ENCODE measurements around the gene MAML3. TPM values are rescaled to one million over a fixed set of nuclear protein-coding genes. Genes with fewer than 3 reads are reported as not detected.
A peak's percentile ranks its signal among the peaks of the same experiment; 100 is the strongest.

The MAML3 gene
- total and polyA plus RNA-seq, 2 experiments from 2014 or later = 4.1 to 11.2 TPM

DNA sequence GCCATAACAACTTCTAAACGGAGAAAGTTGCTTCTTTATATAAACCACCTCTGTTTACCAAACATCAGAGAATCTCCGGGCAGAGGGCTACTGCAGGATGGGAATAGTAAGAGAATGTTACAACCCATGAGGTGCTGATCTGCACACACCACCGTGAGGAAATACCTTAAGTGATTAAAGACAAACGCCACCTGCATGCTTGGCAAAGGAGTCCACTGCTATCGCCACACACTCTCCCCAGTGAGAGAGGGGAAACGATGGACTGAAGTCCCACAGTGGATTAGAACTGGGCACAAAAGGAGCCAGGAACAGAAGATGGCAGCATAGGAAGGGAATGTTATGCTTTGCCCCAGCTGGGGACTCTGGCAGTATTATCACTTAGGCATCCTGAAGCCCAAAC lies 15.6 kb downstream of the MAML3 start:
- Histone ChIP-seq H3K4me3 (no peak overlapping the region), H2AFZ (no peak overlapping the region), H3K9me2 (replicated peaks; ENCODE audit: insufficient read depth) (no peaks in the 10 kb centered on the region), H3K36me3 (replicated peaks; ENCODE audit: insufficient read depth, low read depth) (no peaks in the 10 kb centered on the region), H4K20me1 (ENCODE audit: insufficient read depth, poor library complexity, severe bottlenecking) (no peaks in the 10 kb centered on the region), H3K27me3 (no peaks in the 10 kb centered on the region), H3K27ac (peak overlapping the region; percentile 74), H3K79me2 (peaks cover 85% of the 10 kb centered on the region), H3K4me1 (ENCODE audit: insufficient read depth) (peaks cover 34% of the 10 kb centered on the region), H3K4me2 (peak overlapping the region; percentile 65), H3K9me3 (ENCODE audit: low read depth) (no peaks in the 10 kb centered on the region)
- no peak for DNase-seq (ENCODE audit: low spot score)
- 43% methylated on average over 6 of the region's 6 CpGs for WGBS (ENCODE audit: low lambda C conversion rate, missing lambda C conversion rate)
- TF ChIP-seq EZH2 (IDR thresholded peaks at IDR 0.05; ENCODE audit: borderline replicate concordance) = no peak
- no peak for TF ChIP-seq CTCF (IDR thresholded peaks at IDR 0.05; ENCODE audit: poor library complexity)
- TF ChIP-seq EZH2phosphoT487 (IDR thresholded peaks at IDR 0.05; ENCODE audit: low read depth, severe bottlenecking, unreplicated experiment) = no peak

- Histone ChIP-seq H3K4me3 (no peak overlapping the region), H3K27me3 (no peaks in the 10 kb centered on the region), H3K4me2 (peak overlapping the region; percentile 65), H4K20me1 (ENCODE audit: insufficient read depth, poor library complexity, severe bottlenecking) (no peaks in the 10 kb centered on the region), H3K9me2 (replicated peaks; ENCODE audit: insufficient read depth) (no peaks in the 10 kb centered on the region), H3K4me1 (ENCODE audit: insufficient read depth) (peaks cover 34% of the 10 kb centered on the region), H3K79me2 (peaks cover 85% of the 10 kb centered on the region), H2AFZ (no peak overlapping the region), H3K36me3 (replicated peaks; ENCODE audit: insufficient read depth, low read depth) (no peaks in the 10 kb centered on the region), H3K9me3 (ENCODE audit: low read depth) (no peaks in the 10 kb centered on the region), H3K27ac (peak overlapping the region; percentile 74)
- DNase-seq (ENCODE audit: low spot score) = peak; percentile 19
- 6% methylated on average over 3 of the region's 3 CpGs for WGBS (ENCODE audit: low lambda C conversion rate, missing lambda C conversion rate)
- TF ChIP-seq EZH2 (IDR thresholded peaks at IDR 0.05; ENCODE audit: borderline replicate concordance) (no peak), EZH2phosphoT487 (IDR thresholded peaks at IDR 0.05; ENCODE audit: low read depth, severe bottlenecking, unreplicated experiment) (no peak), CTCF (IDR thresholded peaks at IDR 0.05; ENCODE audit: poor library complexity) (no peak)
These were observed 16.3 kb downstream of the MAML3 start for GRCh38 chr4:140137671-140138070.

- TF ChIP-seq EZH2 (IDR thresholded peaks at IDR 0.05; ENCODE audit: borderline replicate concordance) = no peak
- TF ChIP-seq CTCF (IDR thresholded peaks at IDR 0.05; ENCODE audit: poor library complexity) = no peak
- TF ChIP-seq EZH2phosphoT487 (IDR thresholded peaks at IDR 0.05; ENCODE audit: low read depth, severe bottlenecking, unreplicated experiment) = no peak
- peaks cover 34% of the 10 kb centered on the region for H3K4me1 ChIP-seq (ENCODE audit: insufficient read depth)
- no peak overlapping the region for H3K27ac ChIP-seq
- no peaks in the 10 kb centered on the region for H3K36me3 ChIP-seq (replicated peaks; ENCODE audit: insufficient read depth, low read depth)
- no peaks in the 10 kb centered on the region for H3K9me3 ChIP-seq (ENCODE audit: low read depth)
- no peak overlapping the region for H3K4me3 ChIP-seq
- WGBS (ENCODE audit: low lambda C conversion rate, missing lambda C conversion rate) = 92% methylated on average over 4 of the region's 4 CpGs
- H3K27me3 ChIP-seq = no peaks in the 10 kb centered on the region
- no peaks in the 10 kb centered on the region for H3K9me2 ChIP-seq (replicated peaks; ENCODE audit: insufficient read depth)
- no peak overlapping the region for H3K4me2 ChIP-seq
- no peak overlapping the region for H2AFZ ChIP-seq
- peaks cover 84% of the 10 kb centered on the region for H3K79me2 ChIP-seq
- DNase-seq (ENCODE audit: low spot score) = no peak
- no peaks in the 10 kb centered on the region for H4K20me1 ChIP-seq (ENCODE audit: insufficient read depth, poor library complexity, severe bottlenecking)
These were observed 17.5 kb downstream of the MAML3 start for GRCh38 chr4:140136509-140136908.

All from hepatocyte (in vitro differentiated cells).